HCT116 (cell line): ENCODE data around the gene PAPPA2.

Source experiments
- EZH2 ChIP-seq: fragments of 200-600 bp; sonication (generic); IDR thresholded peaks from 2 replicates; pipeline ENCODE4 v1.6.1; 2017; ENCODE audit warnings: antibody characterized with exemption, mixed run types
- EZH2phosphoT487 ChIP-seq: fragments of 200-600 bp; IDR thresholded peaks from 2 replicates; pipeline ENCODE4 v1.6.1; 2018; ENCODE audit warnings: antibody characterized with exemption, borderline replicate concordance
- JUND ChIP-seq: IDR thresholded peaks from 2 replicates; pipeline ENCODE4 v1.6.1; 2012
- POLR2A ChIP-seq: IDR thresholded peaks from 2 replicates; pipeline ENCODE4 v1.7.0; 2011; ENCODE audit warnings: borderline replicate concordance; ENCODE audit not compliant: insufficient read depth, insufficient read length; ENCODE audit errors: extremely low read depth
- POLR2AphosphoS5 ChIP-seq: IDR thresholded peaks from 2 replicates; pipeline ENCODE4 v1.6.1; 2011; ENCODE audit warnings: mild to moderate bottlenecking, low read depth, low read length, moderate library complexity
- REST ChIP-seq: IDR thresholded peaks from 2 replicates; pipeline ENCODE4 v1.6.1; 2012; ENCODE audit warnings: low read depth
- SIN3A ChIP-seq: IDR thresholded peaks from 2 replicates; pipeline ENCODE4 v1.6.1; 2012; ENCODE audit warnings: low read depth
- ZNF274 ChIP-seq: fragments of 200-500 bp; sonication (Bioruptor generic); IDR thresholded peaks from 2 replicates; pipeline ENCODE4 v1.6.1; 2014; ENCODE audit warnings: mild to moderate bottlenecking, low read depth, low read length, inconsistent platforms
- TF ChIP-seq, protein P1 (sequence below), 3 experiments: fragments of 200-600 bp in 1 of 3; sonication (generic) in 1 of 3; IDR thresholded peaks in 2 of 3; conservative IDR thresholded peaks in 1 of 3; 2 replicates each; pipeline ENCODE4 v1.5.1; 2012 to 2017; ENCODE audit warnings: low read depth in 2 of 3, low read length in 2 of 3, antibody characterized with exemption in 1 of 3, borderline replicate concordance in 1 of 3, control low read depth in 1 of 3, mild to moderate bottlenecking in 1 of 3, mixed read lengths in 1 of 3, mixed run types in 1 of 3, moderate library complexity in 1 of 3; ENCODE audit not compliant: insufficient read depth in 1 of 3

DNA sequence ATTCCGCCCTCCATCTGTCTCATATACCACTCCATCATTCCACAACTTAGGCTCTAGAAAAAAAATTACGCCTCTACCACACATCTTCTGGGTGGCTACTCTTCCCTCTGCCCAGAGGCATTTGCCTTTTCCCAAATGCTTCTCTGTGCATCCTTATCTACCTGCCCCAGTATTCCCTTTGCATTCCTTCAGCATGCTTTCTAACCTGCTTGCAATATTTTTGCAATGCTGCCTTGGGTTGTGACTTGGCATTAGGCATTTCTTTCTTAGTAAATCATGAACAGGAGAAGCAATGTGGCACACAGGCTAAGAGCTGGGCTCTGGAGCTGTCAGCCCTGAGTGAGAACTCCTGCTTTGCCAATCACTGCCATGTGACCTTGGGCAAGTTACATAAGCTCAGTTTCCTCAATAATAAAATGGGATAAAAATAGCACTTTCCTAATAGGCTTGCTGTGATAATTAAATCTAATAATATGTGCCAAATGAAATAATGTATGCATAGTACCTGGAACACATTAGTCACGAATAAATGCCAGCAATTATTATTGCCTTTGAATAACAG is 425.6 kb downstream of the PAPPA2 start:
- TF ChIP-seq POLR2A (no peak), ZNF274 (no peak), EZH2 (no peak), SIN3A (no peak), JUND (no peak), REST (no peak), EZH2phosphoT487 (no peak), POLR2AphosphoS5 (no peak)
- TF ChIP-seq, protein P1, sequence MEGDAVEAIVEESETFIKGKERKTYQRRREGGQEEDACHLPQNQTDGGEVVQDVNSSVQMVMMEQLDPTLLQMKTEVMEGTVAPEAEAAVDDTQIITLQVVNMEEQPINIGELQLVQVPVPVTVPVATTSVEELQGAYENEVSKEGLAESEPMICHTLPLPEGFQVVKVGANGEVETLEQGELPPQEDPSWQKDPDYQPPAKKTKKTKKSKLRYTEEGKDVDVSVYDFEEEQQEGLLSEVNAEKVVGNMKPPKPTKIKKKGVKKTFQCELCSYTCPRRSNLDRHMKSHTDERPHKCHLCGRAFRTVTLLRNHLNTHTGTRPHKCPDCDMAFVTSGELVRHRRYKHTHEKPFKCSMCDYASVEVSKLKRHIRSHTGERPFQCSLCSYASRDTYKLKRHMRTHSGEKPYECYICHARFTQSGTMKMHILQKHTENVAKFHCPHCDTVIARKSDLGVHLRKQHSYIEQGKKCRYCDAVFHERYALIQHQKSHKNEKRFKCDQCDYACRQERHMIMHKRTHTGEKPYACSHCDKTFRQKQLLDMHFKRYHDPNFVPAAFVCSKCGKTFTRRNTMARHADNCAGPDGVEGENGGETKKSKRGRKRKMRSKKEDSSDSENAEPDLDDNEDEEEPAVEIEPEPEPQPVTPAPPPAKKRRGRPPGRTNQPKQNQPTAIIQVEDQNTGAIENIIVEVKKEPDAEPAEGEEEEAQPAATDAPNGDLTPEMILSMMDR (IDR thresholded peaks at IDR 0.05 in 2 of 3, conservative IDR thresholded peaks at IDR 0.05 in 1 of 3; ENCODE audit: borderline replicate concordance in 1 of 3, insufficient read depth in 1 of 3, low read depth in 2 of 3, low read length in 2 of 3): no peak
